Ovary (tissue), 3 donors: ENCODE data around the gene EWSR1.

Experiments
- EP300 ChIP-seq: sonication (generic); formaldehyde crosslinking; IDR thresholded peaks from one replicate; pipeline ENCODE4 v1.6.1; 2017; ENCODE audit warnings: antibody characterized with exemption
- POLR2A ChIP-seq: fragments of 450-650 bp; IDR thresholded peaks from one replicate; pipeline ENCODE4 v1.6.1; 2017; ENCODE audit warnings: antibody characterized with exemption, mild to moderate bottlenecking, moderate library complexity
- TF ChIP-seq, protein P1 (sequence below), 3 donors: fragments of 450-650 bp in 2 of 3; fragments of 200-600 bp in 1 of 3; IDR thresholded peaks; one replicate each; pipeline versions ENCODE4 v1.5.1 to v1.8.0; 2016 to 2022; ENCODE audit warnings: antibody characterized with exemption in 3 of 3, mild to moderate bottlenecking in 1 of 3
- donor health status: DM: no; HTN: no; CAD: no.

GRCh38 chr22:29315286-29316140, 47.4 kb downstream of the EWSR1 start, which contains the start of gene RASL10A:
- TF ChIP-seq POLR2A = no peak
- TF ChIP-seq, protein P1, sequence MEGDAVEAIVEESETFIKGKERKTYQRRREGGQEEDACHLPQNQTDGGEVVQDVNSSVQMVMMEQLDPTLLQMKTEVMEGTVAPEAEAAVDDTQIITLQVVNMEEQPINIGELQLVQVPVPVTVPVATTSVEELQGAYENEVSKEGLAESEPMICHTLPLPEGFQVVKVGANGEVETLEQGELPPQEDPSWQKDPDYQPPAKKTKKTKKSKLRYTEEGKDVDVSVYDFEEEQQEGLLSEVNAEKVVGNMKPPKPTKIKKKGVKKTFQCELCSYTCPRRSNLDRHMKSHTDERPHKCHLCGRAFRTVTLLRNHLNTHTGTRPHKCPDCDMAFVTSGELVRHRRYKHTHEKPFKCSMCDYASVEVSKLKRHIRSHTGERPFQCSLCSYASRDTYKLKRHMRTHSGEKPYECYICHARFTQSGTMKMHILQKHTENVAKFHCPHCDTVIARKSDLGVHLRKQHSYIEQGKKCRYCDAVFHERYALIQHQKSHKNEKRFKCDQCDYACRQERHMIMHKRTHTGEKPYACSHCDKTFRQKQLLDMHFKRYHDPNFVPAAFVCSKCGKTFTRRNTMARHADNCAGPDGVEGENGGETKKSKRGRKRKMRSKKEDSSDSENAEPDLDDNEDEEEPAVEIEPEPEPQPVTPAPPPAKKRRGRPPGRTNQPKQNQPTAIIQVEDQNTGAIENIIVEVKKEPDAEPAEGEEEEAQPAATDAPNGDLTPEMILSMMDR (IDR thresholded peaks at IDR 0.05) = no peak
- TF ChIP-seq EP300 = no peak
